ENCODE data around the gene TYW1B.
"Not testable (repeated sequence)": the region's sequence is repeated elsewhere in the genome, so short reads cannot be mapped to it uniquely, and the experiment has no call there.

Gene TYW1B

DNA sequence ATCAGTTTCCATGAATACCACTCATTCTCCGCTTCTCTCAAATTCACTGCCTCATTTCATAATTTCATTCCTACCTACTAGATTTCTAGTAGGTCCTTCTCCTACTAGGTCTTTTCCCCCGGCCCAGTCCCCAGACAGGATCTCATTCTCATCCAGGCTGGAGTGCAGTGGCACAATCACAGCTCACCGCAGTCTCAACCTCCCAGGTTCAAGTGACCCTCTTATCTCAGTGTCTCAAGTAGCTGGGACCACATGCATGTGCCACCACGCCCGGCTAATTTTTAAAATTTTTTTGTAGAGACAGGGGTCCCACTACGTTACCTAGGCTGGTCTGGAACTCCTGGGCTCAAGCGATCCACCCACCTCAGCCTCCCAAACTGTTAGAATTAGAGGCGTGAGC lies 132.5 kb downstream of the TYW1B start:
- DNase-seq, result not testable (repeated sequence)

- DNase-seq, result not testable (repeated sequence)
Measured at GRCh38 chr7:72691442-72691841, 136.6 kb downstream of the TYW1B start.

- not testable (repeated sequence) for DNase-seq
Measured at GRCh38 chr7:72690177-72690576, 137.8 kb downstream of the TYW1B start.

DNA sequence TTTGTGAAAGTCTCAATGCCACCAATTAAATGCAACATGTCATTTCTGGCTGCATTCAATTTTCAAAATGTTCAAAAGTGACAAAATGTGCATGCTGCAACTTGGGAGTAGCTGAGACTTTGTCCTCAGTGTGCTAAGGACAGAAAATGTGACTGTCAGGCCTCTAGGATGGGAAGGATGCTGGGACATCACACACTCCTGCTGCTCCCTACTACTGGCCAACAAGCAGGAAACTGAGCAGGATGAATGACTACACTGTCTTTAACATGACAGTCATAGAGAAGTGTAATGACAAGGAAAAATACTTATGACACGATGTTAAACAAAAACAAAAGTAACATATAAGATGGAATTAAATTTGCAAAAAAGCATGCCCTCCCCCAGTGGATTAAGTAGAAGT lies 138.7 kb downstream of the TYW1B start:
- DNase-seq, result not testable (repeated sequence)

DNA sequence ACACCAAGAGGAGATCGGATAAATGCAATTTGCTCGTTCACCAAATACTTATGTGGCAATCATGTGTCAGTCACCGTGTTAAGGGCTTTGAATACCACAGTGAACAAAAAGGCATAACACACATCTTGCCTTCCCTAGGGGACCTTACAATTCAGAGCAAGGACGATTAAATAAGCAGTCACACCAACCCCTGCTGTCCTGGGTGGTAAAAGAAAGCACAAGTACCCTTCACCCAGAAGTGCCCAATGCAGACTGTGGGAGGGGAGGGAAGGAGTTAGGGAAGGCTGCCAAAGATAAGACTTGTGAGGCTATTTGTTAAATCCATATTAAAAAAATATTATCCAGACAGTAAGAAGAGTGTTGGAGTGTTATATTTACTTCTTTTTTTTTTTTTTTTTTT lies 146.8 kb downstream of the TYW1B start:
- not testable (repeated sequence) for DNase-seq

GRCh38 chr7:72676880-72677279 lies 151.1 kb downstream of the TYW1B start:
- DNase-seq, result not testable (repeated sequence)

DNA sequence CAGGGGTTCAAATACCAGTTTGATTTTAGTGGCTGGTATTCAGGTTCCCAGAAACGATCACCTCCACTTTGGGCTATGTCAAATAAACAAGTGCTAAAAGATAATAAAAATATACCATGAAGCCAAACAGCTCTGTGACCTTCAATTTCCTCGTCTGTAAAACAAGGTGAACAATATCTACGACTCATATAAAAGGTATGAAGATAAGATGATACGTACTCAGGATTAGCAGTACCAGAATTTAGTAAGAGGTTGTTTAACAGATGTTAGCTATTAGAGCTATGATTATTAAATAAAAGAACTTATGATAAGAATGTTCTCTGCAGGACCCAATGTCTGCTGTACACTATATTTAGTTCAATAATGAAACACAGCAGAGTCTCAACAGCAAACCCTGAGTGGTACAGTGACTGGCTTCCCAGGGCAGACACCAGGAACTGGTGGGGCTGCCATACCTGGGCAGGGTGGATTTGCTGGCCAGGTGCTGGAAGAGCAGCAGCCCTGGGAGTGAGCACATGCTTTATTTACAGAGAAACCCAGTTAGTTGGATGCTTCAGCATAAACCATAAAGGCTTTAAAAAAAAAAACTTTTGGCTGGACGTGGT lies 151.8 kb downstream of the TYW1B start:
- not testable (repeated sequence) for DNase-seq

- DNase-seq, result not testable (repeated sequence)
Measured at GRCh38 chr7:72675686-72676085, 152.3 kb downstream of the TYW1B start.

GRCh38 chr7:72674394-72674793 lies 153.6 kb downstream of the TYW1B start:
- no peak for DNase-seq

- not testable (repeated sequence) for DNase-seq
Measured at GRCh38 chr7:72670850-72671249, 157.2 kb downstream of the TYW1B start.

DNA sequence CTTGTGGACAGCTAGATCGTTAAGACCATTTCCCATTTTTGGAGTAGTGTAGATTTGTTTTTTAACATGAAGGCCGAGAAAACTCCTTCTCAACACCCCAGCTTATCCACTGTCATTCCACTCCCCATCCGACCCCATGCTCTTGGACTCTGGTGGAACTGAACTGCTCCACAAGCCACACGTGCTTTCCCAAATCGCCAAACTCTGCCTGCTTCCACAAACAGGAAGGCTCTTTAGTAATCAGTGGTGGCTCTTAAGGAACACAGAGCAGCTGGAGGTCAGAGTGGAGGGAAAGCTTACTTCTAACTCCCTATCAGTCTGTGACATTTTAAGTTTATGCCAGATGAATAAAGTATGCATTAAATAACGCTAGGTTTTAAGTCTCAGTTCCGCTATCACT lies 159.6 kb downstream of the TYW1B start:
- not testable (repeated sequence) for DNase-seq

DNA sequence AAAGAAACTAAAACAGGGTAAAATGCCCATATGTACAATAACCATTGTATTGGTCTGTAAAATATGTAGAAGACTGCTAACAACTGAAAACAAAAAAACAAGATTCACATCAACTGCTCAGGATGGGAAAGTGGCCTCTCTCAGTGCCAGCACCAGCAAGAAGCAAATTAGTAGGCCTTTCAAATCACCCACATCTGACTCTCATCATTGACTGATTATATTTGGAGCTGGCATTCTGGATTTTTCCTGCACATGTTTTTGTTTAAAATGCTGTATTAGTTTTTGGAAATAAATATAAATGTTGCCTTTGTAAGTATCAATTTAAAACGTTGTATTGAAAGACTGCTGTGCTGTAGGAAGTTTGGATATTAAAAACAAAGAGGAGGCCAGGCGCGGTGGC lies 161.0 kb downstream of the TYW1B start:
- DNase-seq, result not testable (repeated sequence)

GRCh38 chr7:72648574-72648973 lies 179.4 kb downstream of the TYW1B start:
- not testable (repeated sequence) for DNase-seq

- not testable (repeated sequence) for DNase-seq
Measured at GRCh38 chr7:72643708-72644107, 184.3 kb downstream of the TYW1B start.

DNA sequence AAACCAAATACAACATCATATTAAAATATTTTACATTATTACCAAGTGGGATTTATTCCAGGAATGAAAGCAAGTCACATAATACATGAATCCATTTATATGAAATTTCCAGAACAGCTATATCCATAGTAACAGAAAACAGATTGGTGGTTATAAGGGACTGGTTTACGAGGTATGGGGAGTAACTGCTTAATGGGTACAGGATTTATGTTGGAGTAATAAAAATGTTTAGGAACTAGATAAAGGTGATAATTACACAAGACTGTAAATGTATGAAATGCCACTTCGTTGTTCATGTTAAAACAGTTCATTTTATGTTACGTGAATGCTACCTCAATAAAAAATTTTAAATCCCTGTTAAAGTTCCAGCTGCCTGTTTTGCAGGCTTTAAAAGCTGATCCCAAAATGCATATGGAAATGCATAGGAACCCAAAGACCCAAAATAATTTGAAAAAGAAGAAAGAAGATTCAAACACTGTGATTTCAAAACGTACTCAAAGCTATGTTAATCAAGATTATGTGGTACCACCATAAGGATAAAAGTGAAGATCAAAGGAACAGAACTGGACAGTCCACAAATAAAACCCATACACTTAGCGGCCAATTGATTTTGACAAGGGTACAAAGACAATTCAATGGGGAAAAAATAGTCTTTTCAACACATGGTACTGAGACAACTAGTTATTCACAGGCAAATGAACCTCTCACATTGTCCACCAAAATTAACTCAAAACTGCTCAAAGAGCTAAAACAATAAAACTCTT lies 186.3 kb downstream of the TYW1B start:
- not testable (repeated sequence) for DNase-seq

DNA sequence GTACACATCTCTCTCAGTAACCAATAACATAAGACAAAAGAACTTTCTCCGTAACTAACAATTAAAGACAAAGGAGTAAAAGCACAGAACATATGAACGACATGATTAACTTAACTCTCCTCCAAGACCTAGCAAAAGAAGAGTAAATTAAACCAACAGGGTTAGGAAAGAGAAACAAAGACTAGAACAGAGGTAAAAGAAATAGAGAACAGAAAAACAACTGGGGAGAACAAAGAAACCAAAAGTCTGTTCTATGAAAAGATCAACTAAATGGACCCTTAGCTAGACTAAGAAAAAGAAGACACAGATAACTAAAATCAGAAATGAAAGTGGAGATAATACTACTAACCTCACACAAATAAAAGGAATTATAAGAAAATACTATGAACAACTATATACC lies 187.3 kb downstream of the TYW1B start:
- not testable (repeated sequence) for DNase-seq

DNA sequence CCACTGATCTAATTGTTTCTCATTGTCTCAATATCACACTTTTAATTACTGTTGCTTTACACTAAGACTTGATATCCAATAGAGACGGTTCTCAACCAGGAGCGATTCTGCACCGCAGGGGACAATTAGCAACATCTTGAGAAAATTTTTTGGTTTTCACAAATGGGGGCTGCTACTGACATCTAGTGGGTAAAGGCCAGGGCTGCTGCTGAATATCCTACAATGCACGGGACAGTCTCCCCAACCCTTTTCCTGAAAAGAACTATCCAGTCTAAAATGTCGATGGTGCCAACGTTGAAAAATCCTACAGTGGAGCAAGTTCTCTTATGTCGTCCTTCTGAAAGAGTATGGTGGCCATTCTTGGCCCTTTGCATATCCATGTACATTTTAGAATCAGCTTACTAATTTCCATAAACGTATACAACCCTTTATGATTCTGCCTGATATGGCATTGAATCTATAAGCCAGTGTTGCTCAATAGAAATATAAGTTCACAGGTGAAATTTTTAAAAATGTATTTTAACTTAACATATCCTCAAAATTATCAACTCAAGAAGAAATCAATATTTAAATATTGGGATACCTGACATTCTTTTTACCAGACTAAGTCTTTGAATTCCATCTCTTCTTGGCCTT lies 192.6 kb downstream of the TYW1B start:
- not testable (repeated sequence) for DNase-seq

- DNase-seq, result not testable (repeated sequence)
Measured at GRCh38 chr7:72632765-72633292, 195.2 kb downstream of the TYW1B start.

DNA sequence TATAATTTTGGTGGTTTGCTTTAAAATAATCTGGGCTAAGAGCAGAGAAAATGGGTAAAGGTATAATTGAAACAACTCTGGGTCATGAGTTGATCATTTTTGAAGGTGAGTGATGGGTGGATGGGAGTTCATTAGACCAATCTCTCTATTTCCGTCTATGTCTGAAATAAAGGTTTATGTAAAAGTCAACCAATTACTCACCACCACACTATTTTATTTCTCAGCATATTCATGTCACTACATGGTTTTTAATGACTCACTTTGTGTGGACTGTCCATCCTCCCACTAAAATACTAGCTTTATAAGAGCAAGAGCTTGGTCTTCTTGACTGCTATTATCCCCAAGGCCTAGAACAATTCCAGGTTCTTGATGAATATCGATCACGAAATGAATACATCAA lies 199.6 kb downstream of the TYW1B start:
- DNase-seq, result not testable (repeated sequence)

- not testable (repeated sequence) for DNase-seq
Measured at GRCh38 chr7:72626428-72627011, 201.5 kb downstream of the TYW1B start.

GRCh38 chr7:72625721-72626423 lies 202.1 kb downstream of the TYW1B start:
- DNase-seq, result not testable (repeated sequence)

GRCh38 chr7:72622532-72622931 lies 205.5 kb downstream of the TYW1B start:
- DNase-seq, result no peak

Measured in CD4-positive, alpha-beta T cell treated with Interleukin-17A for 1 hour (primary cell).